Epithelial cell of esophagus (primary cell): ENCODE data around the gene EPHB1.

Experiments used
- DNase-seq: peaks from one replicate; pipeline ENCODE4 v3.0.0; 2010; ENCODE audit warnings: low read depth
- H3K4me3 ChIP-seq: 2 replicates; pipeline ENCODE4 v1.5.1; 2011; ENCODE audit warnings: mild to moderate bottlenecking, low read length, control low read depth
- TF ChIP-seq, protein P1 (sequence below): IDR thresholded peaks from 2 replicates; pipeline ENCODE4 v1.5.1; 2011; ENCODE audit warnings: low read depth, mild to moderate bottlenecking, low read length, control low read depth, inconsistent platforms; ENCODE audit not compliant: insufficient read depth; ENCODE audit errors: missing control alignments

EPHB1 gene

DNA sequence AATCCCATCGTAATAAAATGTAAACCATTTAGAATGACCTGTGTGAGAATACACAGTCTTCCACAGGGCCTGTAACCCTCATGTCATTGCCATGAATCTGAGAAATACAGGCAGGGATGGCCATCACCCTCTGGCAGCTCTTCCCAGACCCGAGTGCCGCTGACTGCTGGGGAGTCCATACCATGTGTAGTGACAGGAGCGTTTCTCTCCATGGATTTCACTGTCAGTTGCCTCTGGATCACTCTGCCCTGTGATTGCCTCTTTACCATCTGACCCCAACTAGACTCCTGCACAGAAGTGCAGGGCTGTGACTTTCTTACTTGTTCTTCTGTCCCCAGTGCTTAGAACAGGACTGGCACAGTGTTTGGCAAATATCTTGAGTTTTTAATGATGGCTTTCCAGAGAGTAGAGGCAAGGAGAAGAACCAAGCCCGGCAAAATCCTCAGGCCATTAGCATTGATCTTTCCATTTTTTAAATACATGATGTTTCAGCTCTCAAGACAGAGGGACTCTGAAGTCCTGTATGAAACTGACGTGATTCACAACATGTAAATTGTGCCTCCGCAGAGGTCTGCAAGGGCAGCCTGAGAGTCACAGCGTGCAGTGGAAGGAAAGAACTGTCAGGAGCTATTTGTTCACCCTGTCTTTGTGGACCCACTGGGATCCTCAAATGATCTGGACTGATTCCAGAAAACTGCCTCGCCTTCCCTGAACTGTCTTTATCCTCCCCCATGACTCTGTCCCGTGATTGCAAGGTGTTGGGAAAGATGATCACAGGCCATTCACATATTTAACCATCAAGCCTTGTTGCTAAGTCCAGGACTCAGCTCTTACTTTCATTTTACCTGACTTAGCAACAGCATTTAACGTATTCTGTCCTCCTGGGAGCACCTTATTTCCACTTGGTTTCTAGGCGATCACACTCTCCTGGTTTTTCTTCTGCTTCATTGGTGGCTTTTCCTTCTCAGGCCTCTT is 354.9 kb downstream of the EPHB1 start:
- DNase-seq, result no peak
- TF ChIP-seq, protein P1, sequence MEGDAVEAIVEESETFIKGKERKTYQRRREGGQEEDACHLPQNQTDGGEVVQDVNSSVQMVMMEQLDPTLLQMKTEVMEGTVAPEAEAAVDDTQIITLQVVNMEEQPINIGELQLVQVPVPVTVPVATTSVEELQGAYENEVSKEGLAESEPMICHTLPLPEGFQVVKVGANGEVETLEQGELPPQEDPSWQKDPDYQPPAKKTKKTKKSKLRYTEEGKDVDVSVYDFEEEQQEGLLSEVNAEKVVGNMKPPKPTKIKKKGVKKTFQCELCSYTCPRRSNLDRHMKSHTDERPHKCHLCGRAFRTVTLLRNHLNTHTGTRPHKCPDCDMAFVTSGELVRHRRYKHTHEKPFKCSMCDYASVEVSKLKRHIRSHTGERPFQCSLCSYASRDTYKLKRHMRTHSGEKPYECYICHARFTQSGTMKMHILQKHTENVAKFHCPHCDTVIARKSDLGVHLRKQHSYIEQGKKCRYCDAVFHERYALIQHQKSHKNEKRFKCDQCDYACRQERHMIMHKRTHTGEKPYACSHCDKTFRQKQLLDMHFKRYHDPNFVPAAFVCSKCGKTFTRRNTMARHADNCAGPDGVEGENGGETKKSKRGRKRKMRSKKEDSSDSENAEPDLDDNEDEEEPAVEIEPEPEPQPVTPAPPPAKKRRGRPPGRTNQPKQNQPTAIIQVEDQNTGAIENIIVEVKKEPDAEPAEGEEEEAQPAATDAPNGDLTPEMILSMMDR, result no peak
- H3K4me3 ChIP-seq, result no peak overlapping the region

DNA sequence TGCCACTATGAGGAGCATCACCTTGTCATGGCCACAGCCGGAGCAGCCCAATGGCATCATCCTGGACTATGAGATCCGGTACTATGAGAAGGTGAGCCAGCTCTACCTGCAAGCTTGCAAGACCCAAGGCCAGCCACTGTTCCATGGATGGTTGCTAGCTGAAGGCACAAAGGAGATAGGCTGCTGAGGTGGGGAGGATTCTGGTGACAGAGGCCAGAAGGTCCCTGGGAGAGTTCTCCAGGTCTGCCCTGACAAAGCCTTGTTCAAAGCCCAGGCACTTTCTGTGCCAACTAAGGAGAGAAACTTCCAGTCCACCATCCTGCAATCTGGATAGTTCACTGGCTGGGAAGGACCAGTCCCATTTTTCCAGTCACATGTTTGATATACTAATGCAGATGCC is 359.1 kb downstream of the EPHB1 start:
- DNase-seq, result no peak

DNA sequence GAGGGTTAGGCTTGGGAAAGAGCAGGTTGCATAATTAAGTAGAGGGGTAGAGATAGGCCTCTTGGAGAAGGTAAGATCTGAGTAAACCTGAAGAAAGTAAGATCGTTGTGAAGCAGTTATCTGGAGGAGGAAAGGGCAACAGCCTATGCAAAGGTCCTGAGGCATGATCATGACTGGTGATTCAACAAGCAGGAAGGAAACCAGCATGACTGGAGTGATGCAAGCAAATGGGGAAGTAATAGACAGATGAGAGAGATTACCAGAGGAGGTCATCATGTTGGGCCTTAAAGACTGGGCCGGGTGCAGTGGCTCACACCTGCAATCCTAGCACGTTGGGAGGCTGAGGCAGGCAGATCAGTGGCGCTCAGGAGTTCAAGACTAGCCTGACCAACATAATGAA is 360.2 kb downstream of the EPHB1 start:
- DNase-seq, result no peak
- TF ChIP-seq, protein P1, result no peak
- H3K4me3 ChIP-seq, result no peak overlapping the region

More for the DNA sequence above, 359.1 kb downstream of the EPHB1 start:
- TF ChIP-seq, protein P1, result no peak
- no peak overlapping the region for H3K4me3 ChIP-seq

DNA sequence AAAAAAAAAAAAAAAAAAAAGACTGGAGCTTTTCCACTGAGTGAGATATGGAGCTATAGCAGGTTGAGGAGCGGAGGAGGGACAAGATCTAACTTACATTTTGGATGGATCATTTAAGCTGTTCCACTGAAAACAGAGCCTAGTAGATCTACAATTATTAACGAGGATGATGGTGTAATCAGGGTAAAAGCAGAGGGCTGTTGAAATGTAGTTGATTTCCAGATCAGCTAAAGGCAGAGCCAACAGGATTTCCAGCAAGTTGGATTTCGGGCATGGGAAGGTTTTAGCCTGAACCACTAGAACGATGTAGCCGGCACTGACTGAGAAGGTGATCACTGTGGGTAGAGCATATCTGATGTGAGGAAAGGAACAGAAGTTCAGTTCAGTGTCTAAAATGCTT is 360.7 kb downstream of the EPHB1 start:
- DNase-seq, result no peak
- TF ChIP-seq, protein P1, result no peak
- no peak overlapping the region for H3K4me3 ChIP-seq

DNA sequence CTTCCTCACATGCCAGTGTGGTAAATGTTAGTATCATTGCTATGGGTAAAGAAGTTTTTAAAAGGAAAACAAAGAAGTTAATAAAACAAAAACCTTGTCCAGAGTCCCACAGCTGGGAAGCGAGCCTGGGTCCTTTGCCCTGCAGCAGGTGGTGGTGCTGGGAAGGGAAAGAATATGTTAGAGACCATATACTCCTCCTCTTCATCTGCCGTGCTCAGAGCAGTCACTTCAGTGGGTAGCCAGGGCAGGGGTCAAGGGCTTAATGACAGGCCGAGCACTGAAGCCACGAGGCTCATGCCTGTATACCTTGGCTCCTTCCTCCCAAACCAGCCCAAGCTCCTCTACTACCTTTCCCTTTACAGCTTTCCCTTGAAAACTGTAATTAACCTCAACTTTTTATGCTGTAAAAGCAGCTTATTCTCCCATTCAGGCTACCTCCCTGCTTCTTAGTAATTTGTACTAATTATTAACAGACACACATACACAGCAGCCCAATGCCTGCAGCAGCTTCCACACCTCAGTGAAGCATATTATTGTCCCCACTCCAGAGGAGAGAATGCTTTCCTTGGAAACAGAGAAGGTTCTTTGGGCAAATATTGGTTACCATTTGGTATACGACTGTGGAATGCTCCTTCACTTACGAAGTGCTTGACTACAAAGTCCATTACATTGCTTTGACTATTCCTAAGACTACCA is 362.1 kb downstream of the EPHB1 start:
- no peak for DNase-seq
- TF ChIP-seq, protein P1, result no peak
- no peak overlapping the region for H3K4me3 ChIP-seq

DNA sequence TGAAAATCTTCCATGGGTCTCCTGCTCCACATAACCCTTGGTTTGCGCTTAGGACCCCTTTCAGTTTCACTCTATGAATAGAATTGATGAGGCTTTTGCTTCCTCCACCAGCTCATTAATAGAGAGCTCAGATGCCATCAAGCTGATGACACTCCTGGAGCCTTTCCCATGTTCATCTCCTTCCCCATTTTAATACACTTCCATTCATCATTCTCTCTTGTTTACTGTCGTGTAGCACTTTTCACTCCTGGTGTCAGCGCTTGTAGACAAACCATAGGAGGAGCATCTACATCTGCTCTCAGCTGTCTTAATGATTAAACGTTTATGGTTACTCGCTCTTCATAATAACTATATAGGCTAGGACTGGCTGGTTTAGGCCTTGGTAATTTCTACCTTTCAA is 363.5 kb downstream of the EPHB1 start:
- no peak overlapping the region for H3K4me3 ChIP-seq
- TF ChIP-seq, protein P1, result no peak
- no peak for DNase-seq
